GM19468 (cell line): Measurements from ENCODE around the gene CMTM4.
A peak's percentile ranks its signal among the peaks of the same experiment; 100 is the strongest.

Experiments
- ATAC-seq: cut with Tn5 transposase; IDR thresholded peaks from one replicate; pipeline ENCODE4 v1.9.1; 2021; ENCODE audit warnings: mild to moderate bottlenecking, moderate library complexity, moderate number of reproducible peaks; ENCODE audit not compliant: unreplicated experiment; ENCODE audit errors: extremely low read depth

CMTM4 gene

GRCh38 chr16:66696669-66697630 lies at the start of gene CMTM4:
Gene CMTM4 (minus strand): TSS chr16:66696743. CDS start chr16:66696525, 218 bp downstream.
- ATAC-seq: peak; percentile 32

DNA sequence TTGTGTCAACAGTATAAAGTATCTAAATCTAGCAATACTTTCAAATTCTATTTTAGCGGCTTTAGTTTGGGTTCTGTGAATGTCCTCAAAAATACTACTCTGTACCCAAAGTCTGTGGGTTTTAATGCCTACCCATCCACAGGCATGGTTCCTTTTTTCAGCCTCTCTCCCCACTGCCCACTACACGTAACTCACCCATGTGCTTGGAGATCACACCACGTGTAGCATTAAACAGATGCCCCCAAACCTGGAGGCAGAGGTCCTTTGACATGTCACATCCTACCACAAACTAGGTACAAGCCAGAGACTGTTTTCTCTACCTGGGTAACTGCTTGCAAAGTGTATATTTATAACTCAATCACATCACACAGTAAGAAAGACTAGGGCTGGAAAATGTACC lies 49.5 kb upstream of the CMTM4 start:
- ATAC-seq: no peak

GRCh38 chr16:66741950-66742808 lies 45.6 kb upstream of the CMTM4 start:
- no peak for ATAC-seq

DNA sequence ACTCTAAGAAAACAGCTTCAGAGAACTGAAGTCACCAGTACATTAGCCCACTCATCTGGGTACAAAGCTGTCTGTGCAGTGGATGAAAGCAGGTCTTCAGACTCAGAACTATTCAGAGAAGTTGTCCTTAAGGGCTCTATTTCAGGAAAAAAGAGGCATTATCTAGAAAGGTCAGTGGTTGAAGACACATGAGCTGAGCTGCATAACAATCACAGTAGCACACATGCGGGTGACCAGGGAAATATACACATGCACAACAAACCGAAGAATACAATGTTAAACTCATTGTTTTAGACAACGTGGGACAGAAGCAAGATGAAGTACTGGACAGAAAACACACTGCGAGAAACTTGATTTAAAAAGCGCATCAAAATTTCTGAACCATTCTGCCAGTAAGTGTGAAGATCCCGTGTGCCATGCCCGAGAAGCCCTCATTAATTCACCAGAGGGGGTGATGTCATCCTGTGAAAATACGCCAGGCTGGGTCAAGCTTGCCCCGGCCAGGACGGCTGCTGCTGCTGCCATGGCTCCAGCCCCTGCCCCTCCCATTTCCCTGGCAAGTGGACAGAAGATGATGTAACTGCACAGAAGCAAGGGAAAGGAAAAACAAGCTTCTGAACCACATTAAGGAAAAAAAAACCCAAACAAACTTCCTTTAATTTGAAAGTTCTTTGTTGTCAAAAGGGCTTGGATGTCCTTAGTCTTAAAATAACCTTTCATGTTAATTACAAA lies 44.8 kb upstream of the CMTM4 start:
- ATAC-seq: no peak

GRCh38 chr16:66740533-66740932 lies 44.0 kb upstream of the CMTM4 start:
- no peak for ATAC-seq

DNA sequence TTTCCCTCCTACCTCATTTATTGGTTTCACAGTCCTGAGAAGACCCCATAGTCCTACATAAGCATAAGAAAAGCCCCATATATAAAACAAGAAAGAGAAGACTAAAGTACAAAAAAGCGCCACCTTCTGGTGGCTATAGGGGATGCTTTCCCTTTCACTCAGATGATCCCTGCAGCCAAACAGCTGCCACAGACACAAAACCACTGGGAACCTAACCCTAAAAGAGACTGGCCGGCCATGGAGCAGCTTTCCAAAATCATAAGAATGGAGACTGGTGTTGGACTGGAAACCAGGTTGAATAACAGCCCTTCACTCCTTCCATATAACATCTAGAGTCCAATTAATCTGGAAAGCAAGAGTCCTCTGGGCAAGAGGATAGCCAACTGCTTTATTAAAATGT lies 43.5 kb upstream of the CMTM4 start:
- ATAC-seq: no peak

DNA sequence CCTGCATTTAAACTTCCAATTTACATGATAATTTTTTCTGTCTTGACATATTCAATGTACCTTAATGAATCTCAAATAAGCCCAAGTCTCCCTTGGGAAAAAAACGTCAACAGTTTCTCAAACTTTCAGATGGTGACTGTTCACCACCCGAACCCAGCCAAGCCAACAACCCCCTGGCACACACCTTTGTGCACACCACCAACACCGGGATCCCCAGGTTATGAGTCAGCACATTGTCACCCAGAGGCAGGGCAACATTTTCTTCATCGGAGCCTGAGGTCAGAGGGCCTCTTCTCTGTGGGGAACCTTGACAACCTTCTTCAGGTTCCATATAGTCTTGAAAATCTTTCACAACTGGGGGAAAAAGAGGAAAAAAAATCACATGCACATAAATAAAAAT lies 39.3 kb upstream of the CMTM4 start:
- ATAC-seq: no peak

- ATAC-seq: no peak
These were observed 34.6 kb upstream of the CMTM4 start for GRCh38 chr16:66731101-66731500.

GRCh38 chr16:66728804-66729203 lies 32.3 kb upstream of the CMTM4 start:
- no peak for ATAC-seq

DNA sequence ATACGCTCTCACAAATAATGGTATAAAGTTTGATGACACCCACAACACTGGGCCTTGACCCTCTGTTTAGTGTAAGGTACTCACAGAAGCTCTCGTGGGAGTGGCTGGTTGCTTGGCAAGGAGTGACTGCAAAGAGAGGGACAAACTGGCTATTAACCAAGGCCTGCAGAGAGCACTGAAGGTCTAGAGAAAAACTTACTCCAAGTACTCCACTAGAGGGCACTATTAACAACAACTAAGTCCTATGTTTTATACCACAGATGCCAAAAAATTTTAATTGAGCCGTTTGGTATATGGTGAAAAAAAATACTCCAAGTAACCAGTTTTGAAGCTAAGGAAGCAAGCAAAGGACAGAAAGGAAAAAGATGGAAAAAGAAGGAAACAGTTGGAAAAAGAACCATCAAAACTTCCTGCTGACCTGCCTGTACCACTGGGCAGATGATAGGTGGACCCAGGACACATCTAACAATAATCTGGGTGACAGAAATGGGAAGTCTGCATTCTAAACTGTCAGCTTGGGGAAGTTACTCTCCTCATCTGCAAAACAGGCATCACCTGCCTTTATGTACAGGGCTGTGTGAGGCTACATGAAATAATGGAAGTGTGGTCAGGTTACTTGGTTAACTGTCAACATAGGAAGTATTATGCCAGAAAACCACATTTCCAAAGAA lies 31.7 kb upstream of the CMTM4 start:
- no peak for ATAC-seq

- ATAC-seq: no peak
These were observed 24.2 kb upstream of the CMTM4 start for GRCh38 chr16:66720766-66721165.

GRCh38 chr16:66719246-66719645 lies 22.7 kb upstream of the CMTM4 start:
- ATAC-seq: no peak

DNA sequence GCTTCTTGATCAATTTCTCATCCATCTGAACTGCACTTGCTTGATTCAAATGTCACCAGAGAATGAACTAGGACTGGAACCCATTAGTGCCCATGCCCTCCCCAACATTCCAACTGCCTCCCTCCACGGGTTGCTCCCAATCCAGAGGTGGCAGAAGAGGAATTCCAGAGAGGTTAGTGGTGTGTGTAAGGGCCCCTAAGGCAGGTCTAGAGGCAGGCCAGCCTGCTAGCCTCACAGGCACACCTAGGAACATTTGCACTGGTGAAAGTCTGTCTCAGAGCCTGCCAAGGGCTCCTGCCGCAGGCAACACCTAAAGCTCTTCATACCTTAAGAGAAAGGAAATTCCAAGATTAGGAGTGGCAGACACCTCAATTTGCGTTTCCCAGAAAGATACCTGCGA lies 21.2 kb upstream of the CMTM4 start:
- ATAC-seq: no peak

DNA sequence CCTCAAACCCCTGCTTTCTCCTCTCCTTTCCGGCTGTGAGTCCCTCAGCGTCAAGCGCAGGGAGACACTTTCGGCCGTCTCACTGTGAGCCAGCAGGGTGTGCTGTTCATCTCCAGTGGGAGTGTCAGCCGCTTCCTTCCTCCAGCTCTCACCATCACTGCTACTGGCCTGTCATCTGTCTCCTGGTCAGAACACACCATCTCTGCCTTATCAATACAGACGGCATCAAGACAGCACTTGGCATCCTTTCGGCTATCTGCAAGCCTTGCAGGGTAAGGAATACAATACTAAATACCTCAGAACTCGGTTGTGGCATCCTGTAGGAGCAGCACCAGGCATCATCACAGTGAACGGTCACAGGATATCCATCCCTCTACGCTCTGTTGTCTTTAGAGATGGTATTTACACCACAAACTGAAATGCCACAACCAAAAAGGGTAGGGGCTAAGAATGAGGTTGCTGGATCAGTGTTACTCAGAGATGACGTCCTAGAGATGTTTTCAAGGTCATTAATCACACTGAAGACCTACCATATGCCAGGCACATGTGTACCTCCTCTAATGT lies 20.7 kb upstream of the CMTM4 start:
- no peak for ATAC-seq

DNA sequence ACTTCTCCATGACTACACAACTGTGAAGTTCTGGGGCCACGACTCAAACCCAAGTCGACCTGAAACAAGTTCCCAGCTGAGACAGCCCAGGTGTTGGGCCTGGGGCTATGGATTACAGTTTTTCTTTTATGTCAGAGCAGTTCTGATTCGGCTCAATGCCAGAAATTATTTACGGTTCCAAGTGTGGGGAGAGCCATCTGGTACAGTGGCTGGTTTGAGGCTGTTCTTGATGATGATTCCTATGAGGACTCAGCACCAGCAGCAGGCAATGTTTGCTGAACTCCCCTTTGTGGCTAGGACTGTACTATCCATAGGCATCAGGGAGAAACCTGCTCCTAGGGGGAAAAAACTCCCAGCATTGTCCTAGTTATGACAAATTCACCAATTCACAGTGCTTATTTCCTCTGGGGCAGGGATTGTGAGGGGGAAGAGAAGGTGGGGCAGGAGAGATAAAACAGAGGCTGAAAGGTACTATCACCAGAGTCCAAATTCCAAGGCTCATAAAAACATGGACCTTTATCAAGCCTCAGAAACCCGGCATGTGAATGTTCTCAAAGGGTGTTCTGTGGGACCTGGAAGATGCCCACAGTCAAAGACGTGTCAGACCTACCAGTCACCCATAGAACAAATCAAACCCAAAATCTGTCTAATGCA lies 18.2 kb upstream of the CMTM4 start:
- ATAC-seq: no peak

GRCh38 chr16:66714062-66714461 lies 17.5 kb upstream of the CMTM4 start:
- ATAC-seq: no peak

- no peak for ATAC-seq
These were observed 16.5 kb upstream of the CMTM4 start for GRCh38 chr16:66713076-66713475.

DNA sequence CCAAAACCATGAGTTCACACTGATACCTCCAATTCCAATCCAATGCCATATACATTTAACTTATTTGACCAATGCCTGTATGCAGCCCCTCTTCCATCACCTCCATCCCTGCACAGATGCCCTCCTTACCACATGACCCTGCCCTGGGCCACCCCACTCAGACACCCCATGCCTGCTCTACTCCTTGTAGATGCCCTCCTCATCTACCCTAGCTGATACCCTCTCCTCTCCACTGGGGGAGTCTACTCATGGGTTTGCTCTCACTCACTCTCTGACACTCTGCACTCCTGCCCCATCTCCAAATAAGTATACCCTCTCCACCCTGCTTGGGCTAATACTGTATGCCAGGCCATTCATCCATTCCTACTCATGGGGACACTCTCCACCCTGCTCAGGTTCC lies 16.0 kb upstream of the CMTM4 start:
- ATAC-seq: no peak

GRCh38 chr16:66711581-66711980 lies 15.0 kb upstream of the CMTM4 start:
- ATAC-seq: no peak
